ENCODE measurements around the gene ARPIN. TPM values are rescaled to one million over a fixed set of nuclear protein-coding genes. Genes with fewer than 3 reads are reported as not detected.

Gene ARPIN
- total RNA-seq, 1 donor from 2014 or later = 12.5 TPM

DNA sequence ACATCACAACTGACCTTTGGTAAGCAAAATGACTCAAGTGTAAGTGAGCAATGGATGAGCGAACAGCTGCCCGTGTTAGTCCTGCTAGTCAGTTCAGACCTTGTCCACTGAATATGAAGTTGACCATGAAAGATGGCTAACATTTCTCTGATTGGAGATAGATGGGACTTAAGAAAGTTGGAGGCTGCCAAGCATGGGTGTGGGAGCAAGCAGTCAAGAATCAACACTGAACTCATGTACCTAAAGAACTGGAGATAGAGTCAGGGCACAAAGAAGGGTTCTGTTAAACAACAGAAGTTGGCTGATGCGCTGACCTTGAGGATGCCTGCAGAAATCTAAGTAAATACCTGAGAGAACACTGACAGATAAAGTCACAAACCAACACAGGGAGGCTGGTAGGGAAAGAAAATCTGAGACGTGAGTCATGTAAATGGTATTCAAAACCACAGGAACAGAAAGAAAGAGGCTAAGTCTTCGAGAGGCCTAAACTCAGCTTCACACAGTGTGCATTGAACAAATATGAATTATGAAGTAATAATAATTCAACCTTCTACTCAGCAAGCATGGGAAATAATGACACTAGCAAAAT is 67.4 kb downstream of the ARPIN start:
- peak; percentile 66 for DNase-seq (ENCODE audit: low read depth, low spot score)

Other genes with a start within 250 kb of the ARPIN start
- gene PLIN1, start 233.6 kb downstream of the ARPIN start, total RNA-seq = 0.07 and 0.18 TPM in 2 replicates
- 4.7 and 7.5 TPM in 2 replicates for gene PEX11A, start 222.2 kb downstream of the ARPIN start, total RNA-seq
- under 0.01 and 0.07 TPM in 2 replicates for gene WDR93, start 222.1 kb downstream of the ARPIN start, total RNA-seq
- gene MESP1, start 161.7 kb downstream of the ARPIN start, total RNA-seq = 0.46 TPM in 2 replicates
- gene MESP2, start 136.6 kb downstream of the ARPIN start, total RNA-seq = 0.14 TPM in 1 of 2 replicates, not detected in the other
- gene ANPEP, start 98.1 kb downstream of the ARPIN start, total RNA-seq = 35.6 and 41.0 TPM in 2 replicates
- gene AP3S2, start 19.0 kb downstream of the ARPIN start, total RNA-seq = 19.5 and 35.1 TPM in 2 replicates
- 14.5 and 16.0 TPM in 2 replicates for gene ZNF710, start 88.4 kb upstream of the ARPIN start, total RNA-seq
- 59.2 and 135 TPM in 2 replicates for gene IDH2, start 189.5 kb upstream of the ARPIN start, total RNA-seq

Data from pulmonary artery endothelial cell (primary cell).